ENCODE measurements around the gene DSE. TPM values are rescaled to one million over a fixed set of nuclear protein-coding genes. Genes with fewer than 3 reads are reported as not detected.

The DSE gene
- total RNA-seq, 1 experiment from 2014 or later: 38.5 TPM

DNA sequence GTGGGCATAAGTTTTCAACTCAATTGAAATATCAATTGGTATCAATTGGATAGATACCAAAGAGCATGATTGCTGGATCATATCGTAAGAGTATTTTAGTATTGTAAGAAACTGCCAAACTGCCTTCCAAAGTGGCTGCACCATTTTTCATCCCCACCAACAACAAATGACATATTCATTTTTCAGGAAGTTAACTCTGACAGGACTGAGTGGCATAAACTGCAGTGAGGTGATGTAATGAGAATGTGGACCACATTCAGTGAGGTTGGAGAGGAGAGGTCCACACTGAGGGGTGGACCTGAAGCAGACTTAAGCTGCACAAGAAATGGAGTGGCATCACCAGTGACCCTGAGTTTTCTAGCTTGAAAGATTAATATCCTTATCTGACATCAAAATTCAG lies 78.8 kb downstream of the DSE start:
- ChIA-PET CTCF (no interaction called here), POLR2A (no interaction called here), RAD21 (ENCODE audit: low non-redundant PET in 1 of 2, low total read pairs in 2 of 2, uncharacterized antibody in 2 of 2, unreplicated experiment in 2 of 2) (no interaction called here)
- Histone ChIP-seq H3K4me3 (replicated peaks in 1 of 2; ENCODE audit: low read depth in 1 of 2, low read length in 2 of 2) (no peak overlapping the region), H3K4me1 (ENCODE audit: control insufficient read depth in 1 of 2, insufficient read depth in 2 of 2, low read length in 2 of 2) (no peaks in the 10 kb centered on the region), H3K4me2 (ENCODE audit: low read length) (no peak overlapping the region), H3K9me2 (ENCODE audit: insufficient read depth) (no peaks in the 10 kb centered on the region), H3K9me3 (ENCODE audit: control insufficient read depth in 1 of 2, insufficient read depth in 1 of 2, low read depth in 1 of 2, low read length in 2 of 2) (no peaks in the 10 kb centered on the region), H4K20me1 (ENCODE audit: insufficient read depth) (no peaks in the 10 kb centered on the region), H2AFZ (ENCODE audit: low read depth, low read length, poor library complexity, severe bottlenecking) (no peak overlapping the region), H3K36me3 (ENCODE audit: control insufficient read depth in 1 of 2, insufficient read depth in 2 of 2, low read length in 2 of 2) (no peaks in the 10 kb centered on the region), H3K27ac (ENCODE audit: low read depth, low read length) (no peak overlapping the region), H3K79me2 (ENCODE audit: insufficient read depth, low read length) (no peaks in the 10 kb centered on the region), H3K9ac (ENCODE audit: low read length) (no peak overlapping the region), H3K27me3 (ENCODE audit: insufficient read depth, low read length) (no peaks in the 10 kb centered on the region)
- no TSS peak for BruUV-seq (replicated peaks)
- intact Hi-C loops (cut with micrococcal nuclease): no loop called here
- TF ChIP-seq CBX3 (IDR thresholded peaks at IDR 0.05; ENCODE audit: low read depth) (no peak), JUND (IDR thresholded peaks at IDR 0.05) (no peak), EZH2phosphoT487 (IDR thresholded peaks at IDR 0.05; ENCODE audit: borderline replicate concordance) (no peak), SP1 (IDR thresholded peaks at IDR 0.05; ENCODE audit: low read depth) (no peak), POLR2A (IDR thresholded peaks at IDR 0.05; ENCODE audit: borderline replicate concordance, extremely low read depth, insufficient read depth, insufficient read length) (no peak), ELF1 (IDR thresholded peaks at IDR 0.05; ENCODE audit: borderline replicate concordance, low read depth) (no peak)
- TF ChIP-seq, protein P1, sequence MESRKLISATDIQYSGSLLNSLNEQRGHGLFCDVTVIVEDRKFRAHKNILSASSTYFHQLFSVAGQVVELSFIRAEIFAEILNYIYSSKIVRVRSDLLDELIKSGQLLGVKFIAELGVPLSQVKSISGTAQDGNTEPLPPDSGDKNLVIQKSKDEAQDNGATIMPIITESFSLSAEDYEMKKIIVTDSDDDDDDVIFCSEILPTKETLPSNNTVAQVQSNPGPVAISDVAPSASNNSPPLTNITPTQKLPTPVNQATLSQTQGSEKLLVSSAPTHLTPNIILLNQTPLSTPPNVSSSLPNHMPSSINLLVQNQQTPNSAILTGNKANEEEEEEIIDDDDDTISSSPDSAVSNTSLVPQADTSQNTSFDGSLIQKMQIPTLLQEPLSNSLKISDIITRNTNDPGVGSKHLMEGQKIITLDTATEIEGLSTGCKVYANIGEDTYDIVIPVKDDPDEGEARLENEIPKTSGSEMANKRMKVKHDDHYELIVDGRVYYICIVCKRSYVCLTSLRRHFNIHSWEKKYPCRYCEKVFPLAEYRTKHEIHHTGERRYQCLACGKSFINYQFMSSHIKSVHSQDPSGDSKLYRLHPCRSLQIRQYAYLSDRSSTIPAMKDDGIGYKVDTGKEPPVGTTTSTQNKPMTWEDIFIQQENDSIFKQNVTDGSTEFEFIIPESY (IDR thresholded peaks at IDR 0.05; ENCODE audit: extremely low read depth, insufficient replicate concordance, low read length): no peak
- TF ChIP-seq, protein P2, sequence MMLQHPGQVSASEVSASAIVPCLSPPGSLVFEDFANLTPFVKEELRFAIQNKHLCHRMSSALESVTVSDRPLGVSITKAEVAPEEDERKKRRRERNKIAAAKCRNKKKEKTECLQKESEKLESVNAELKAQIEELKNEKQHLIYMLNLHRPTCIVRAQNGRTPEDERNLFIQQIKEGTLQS (IDR thresholded peaks at IDR 0.05): no peak
- no peak for DNase-seq (ENCODE audit: low read depth, low spot score)
- no peak for ATAC-seq

DNA sequence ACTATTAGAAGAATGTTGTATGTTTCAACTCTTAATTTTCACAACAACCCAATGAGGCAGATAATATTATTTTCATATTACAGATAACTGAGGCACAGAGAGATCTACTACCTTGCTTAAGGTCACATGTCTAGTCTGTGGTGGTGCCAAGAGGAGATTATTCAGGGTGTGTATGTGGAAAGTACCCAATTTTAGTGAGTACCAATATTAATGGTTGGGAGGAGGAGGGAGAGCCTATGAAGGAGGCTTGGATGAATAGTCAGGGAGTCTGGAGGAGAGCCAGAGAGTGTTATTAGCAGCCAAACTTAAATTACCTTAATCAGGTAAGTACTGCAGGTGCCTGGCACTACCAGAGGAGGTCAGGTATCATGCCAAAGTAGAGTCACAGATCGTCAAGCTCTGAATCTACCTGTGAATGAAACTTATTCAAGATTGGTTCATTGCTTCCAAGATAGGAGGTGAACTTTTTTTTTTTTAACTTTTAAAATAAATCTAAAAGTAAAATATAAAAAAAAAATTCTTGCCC lies 79.5 kb downstream of the DSE start:
- TF ChIP-seq SP1 (IDR thresholded peaks at IDR 0.05; ENCODE audit: low read depth): no peak
- TF ChIP-seq EGR1 (IDR thresholded peaks at IDR 0.05; ENCODE audit: low read depth): no peak
- TF ChIP-seq EZH2 (IDR thresholded peaks at IDR 0.05): no peak
- TF ChIP-seq POLR2AphosphoS5 (IDR thresholded peaks at IDR 0.05; ENCODE audit: low read depth, low read length): no peak
- TF ChIP-seq EZH2phosphoT487 (IDR thresholded peaks at IDR 0.05; ENCODE audit: borderline replicate concordance): no peak
- TF ChIP-seq FOSL1 (IDR thresholded peaks at IDR 0.05; ENCODE audit: low read depth): no peak
- H3K4me2 ChIP-seq (ENCODE audit: low read length): no peak overlapping the region
- no peak overlapping the region for H3K4me3 ChIP-seq (replicated peaks in 1 of 2; ENCODE audit: low read depth in 1 of 2, low read length in 2 of 2)
- no peaks in the 10 kb centered on the region for H3K9me3 ChIP-seq (ENCODE audit: control insufficient read depth in 1 of 2, insufficient read depth in 1 of 2, low read depth in 1 of 2, low read length in 2 of 2)
- no peaks in the 10 kb centered on the region for H3K79me2 ChIP-seq (ENCODE audit: insufficient read depth, low read length)
- no peak overlapping the region for H2AFZ ChIP-seq (ENCODE audit: low read depth, low read length, poor library complexity, severe bottlenecking)
- DNase-seq (ENCODE audit: low read depth, low spot score) (no peak), ATAC-seq (no peak)
- POLR2A ChIA-PET: no interaction called here
- CTCF ChIA-PET: no interaction called here
- H3K9ac ChIP-seq (ENCODE audit: low read length): no peak overlapping the region
- no peaks in the 10 kb centered on the region for H3K4me1 ChIP-seq (ENCODE audit: control insufficient read depth in 1 of 2, insufficient read depth in 2 of 2, low read length in 2 of 2)
- no peaks in the 10 kb centered on the region for H4K20me1 ChIP-seq (ENCODE audit: insufficient read depth)
- RAD21 ChIA-PET (ENCODE audit: low non-redundant PET in 1 of 2, low total read pairs in 2 of 2, uncharacterized antibody in 2 of 2, unreplicated experiment in 2 of 2): no interaction called here
- H3K27ac ChIP-seq (ENCODE audit: low read depth, low read length): no peak overlapping the region
- no peaks in the 10 kb centered on the region for H3K27me3 ChIP-seq (ENCODE audit: insufficient read depth, low read length)
- no TSS peak for BruUV-seq (replicated peaks)
- H3K36me3 ChIP-seq (ENCODE audit: control insufficient read depth in 1 of 2, insufficient read depth in 2 of 2, low read length in 2 of 2): no peaks in the 10 kb centered on the region
- intact Hi-C loops (cut with micrococcal nuclease): no loop called here
- H3K9me2 ChIP-seq (ENCODE audit: insufficient read depth): no peaks in the 10 kb centered on the region
